Epithelial cell of proximal tubule (primary cell): ENCODE data around the gene YTHDC1. TPM values are rescaled to one million over a fixed set of nuclear protein-coding genes. Genes with fewer than 3 reads are reported as not detected.

Experiments
- DNase-seq: peaks from one replicate; pipeline ENCODE4 v3.0.0-alpha.2; 2011; ENCODE audit warnings: low read depth
- H3K4me3 ChIP-seq: 2 replicates; pipeline ENCODE4 v1.5.1; 2011; ENCODE audit warnings: low read depth, mild to moderate bottlenecking, low read length
- total RNA-seq: library from RNA; depleted of rRNA; stranded (reverse); fragments of >200 nt; gene quantifications from 2 replicates; pipeline ENCODE4 v1.2.3, GENCODE V29; 2015
- TF ChIP-seq, protein P1 (sequence below): conservative IDR thresholded peaks from 2 replicates; pipeline ENCODE4 v1.5.1; 2012; ENCODE audit warnings: low read depth, mild to moderate bottlenecking, low read length

YTHDC1 gene
- total RNA-seq, 1 donor from 2014 or later: 55.0 TPM

DNA sequence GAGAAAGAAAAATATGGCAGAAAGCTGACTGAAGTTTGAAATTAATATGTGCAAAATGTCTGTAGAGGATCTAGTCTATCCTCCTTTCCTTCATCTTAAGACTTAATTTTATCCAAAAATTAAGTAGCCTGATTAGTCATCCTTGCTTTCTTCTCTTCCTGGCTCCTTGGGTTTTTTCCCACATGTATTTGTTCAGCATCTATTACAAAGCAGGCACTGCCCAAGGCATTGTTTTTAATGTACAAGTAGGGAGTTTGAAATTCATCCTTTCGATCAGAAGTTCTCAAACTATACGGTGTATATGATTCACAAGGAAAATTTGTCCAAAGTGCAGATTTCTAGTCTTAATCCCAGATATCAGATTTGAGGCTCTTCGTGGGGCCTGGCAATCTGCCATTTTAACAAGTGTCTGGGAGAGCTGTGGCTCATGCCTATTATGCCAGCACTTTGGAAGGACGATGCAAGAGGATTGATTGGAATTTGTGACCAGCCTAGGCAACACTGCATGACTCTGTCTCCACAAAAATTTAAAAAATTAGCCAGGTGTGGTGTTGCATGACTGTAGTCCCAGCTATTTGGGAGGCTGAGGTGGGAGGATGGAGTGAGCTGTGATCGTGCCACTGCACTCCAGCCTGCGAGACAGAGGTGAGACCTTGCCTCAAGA is 19.4 kb upstream of the YTHDC1 start:
- TF ChIP-seq, protein P1, sequence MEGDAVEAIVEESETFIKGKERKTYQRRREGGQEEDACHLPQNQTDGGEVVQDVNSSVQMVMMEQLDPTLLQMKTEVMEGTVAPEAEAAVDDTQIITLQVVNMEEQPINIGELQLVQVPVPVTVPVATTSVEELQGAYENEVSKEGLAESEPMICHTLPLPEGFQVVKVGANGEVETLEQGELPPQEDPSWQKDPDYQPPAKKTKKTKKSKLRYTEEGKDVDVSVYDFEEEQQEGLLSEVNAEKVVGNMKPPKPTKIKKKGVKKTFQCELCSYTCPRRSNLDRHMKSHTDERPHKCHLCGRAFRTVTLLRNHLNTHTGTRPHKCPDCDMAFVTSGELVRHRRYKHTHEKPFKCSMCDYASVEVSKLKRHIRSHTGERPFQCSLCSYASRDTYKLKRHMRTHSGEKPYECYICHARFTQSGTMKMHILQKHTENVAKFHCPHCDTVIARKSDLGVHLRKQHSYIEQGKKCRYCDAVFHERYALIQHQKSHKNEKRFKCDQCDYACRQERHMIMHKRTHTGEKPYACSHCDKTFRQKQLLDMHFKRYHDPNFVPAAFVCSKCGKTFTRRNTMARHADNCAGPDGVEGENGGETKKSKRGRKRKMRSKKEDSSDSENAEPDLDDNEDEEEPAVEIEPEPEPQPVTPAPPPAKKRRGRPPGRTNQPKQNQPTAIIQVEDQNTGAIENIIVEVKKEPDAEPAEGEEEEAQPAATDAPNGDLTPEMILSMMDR: no peak
- no peak overlapping the region for H3K4me3 ChIP-seq
- DNase-seq: peak; percentile 87

DNA sequence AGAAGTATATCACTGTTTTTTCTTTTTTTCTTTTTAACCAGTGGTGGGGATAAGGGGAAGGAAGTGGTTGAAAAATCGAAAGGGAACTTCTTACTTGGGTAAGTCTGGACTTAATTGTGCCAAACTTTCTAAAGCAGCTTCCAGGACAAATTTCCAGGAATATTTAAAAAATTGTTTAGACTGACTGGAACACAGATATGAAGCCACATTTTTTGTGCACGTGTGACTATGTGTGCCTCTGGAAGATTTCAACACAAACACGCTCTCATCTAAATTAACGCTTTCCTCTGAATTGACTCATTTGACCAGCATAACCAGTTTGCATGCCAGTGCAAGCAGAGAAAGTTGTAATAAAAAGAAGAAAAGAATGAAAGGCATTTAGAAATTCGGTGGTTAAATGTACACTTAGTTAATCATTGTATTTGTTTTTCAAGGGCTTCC is 18.8 kb upstream of the YTHDC1 start:
- DNase-seq: peak; percentile 74
- peak overlapping the region; percentile 4 for H3K4me3 ChIP-seq
- TF ChIP-seq, protein P1: no peak

DNA sequence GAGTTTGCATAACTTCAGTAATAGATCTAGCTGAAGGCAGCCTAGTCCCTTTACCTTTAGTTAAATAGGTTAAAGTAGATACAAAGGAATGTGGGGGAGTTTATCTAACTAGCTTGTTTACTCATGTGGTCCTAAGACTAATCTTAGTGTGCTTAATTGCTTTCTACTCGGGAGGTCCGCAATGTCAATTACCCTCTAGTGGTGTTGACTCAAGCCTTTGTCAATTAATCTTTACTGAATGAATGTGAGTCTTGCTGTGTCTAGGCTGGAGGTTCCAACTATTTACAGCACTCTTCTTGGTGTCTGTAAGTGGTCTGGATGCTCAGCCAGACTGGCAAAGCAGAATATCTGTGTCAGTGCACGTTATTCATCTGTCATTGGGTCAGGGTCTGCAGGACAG is 17.9 kb upstream of the YTHDC1 start:
- no peak for DNase-seq
- H3K4me3 ChIP-seq: no peak overlapping the region
- TF ChIP-seq, protein P1: no peak

DNA sequence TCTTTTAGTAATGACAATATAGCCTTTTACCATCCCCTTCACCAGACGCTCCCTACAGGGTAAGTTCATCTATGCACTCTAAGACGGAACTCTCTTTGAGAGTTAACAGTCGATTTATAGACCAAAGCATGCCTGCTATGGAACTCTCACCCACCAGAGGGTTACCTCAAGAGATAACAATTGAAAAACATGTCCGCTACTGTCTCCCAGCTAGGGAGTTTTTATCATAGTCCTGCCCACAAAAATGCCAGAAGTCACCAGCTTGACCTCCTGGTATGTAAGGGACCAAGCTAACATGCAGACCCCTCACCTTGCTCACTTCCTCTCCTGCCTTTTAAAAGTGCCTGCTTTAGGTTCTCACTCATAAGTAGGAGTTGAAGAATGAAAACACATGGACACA is 16.7 kb upstream of the YTHDC1 start:
- no peak overlapping the region for H3K4me3 ChIP-seq
- TF ChIP-seq, protein P1: no peak
- DNase-seq: no peak

DNA sequence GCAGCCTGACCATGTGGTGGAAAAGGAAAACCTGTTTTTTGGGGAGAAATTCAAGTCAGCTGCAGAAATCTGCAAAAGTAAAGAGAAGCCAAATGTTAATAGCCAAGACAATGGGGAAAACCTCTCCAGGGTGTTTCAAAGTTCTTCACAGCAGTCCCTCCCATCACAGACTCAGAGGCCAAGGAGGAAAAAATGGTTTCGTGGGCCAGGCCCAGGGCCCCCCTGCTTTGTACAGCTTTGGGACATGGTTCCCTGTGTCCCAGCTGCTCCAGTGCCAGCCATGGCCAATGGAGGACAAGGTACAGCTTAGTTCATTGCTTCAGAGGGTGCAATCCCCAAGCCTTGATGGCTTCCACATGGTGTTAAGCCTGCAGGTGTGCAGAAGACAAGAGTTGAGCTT is 15.2 kb upstream of the YTHDC1 start:
- no peak overlapping the region for H3K4me3 ChIP-seq
- TF ChIP-seq, protein P1: no peak
- DNase-seq: no peak

DNA sequence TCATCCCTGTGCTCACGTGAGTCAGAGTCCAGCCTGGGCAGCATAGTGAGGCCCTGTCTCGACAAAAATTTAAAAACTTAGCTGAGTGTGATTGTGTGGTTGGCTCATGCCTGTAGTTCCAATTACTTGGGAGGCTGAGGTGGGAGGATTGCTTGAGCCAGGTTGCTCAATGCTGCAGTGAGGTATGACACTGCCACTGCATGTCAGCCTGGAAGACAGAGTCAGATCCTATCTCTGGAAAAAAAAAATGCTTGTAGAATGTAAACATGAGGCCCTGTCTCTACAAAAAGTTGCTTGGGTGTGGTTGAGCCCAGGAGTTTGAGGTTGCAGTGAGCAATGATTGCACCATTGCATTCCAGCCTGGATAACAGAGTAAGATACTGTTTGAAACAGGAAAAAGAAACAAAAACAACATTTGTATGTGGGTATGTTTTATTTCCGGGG is 11.3 kb upstream of the YTHDC1 start:
- no peak overlapping the region for H3K4me3 ChIP-seq
- DNase-seq: no peak
- TF ChIP-seq, protein P1: no peak
